Activated CD4-positive, CD25-positive, alpha-beta regulatory T cell treated with anti-CD3 and anti-CD28 coated beads, Interleukin-2, amount 50 U/mL, for 72 hours (primary cell): ENCODE measurements around the gene CKB.
A peak's percentile ranks its signal among the peaks of the same experiment; 100 is the strongest.

Experiments
- DNase-seq: peaks from one replicate; pipeline ENCODE4 v3.0.0; 2021

The CKB gene

GRCh38 chr14:103510724-103511693 lies 11.6 kb downstream of the CKB start:
- DNase-seq: no peak

GRCh38 chr14:103509864-103510723 lies 12.5 kb downstream of the CKB start:
- no peak for DNase-seq

DNA sequence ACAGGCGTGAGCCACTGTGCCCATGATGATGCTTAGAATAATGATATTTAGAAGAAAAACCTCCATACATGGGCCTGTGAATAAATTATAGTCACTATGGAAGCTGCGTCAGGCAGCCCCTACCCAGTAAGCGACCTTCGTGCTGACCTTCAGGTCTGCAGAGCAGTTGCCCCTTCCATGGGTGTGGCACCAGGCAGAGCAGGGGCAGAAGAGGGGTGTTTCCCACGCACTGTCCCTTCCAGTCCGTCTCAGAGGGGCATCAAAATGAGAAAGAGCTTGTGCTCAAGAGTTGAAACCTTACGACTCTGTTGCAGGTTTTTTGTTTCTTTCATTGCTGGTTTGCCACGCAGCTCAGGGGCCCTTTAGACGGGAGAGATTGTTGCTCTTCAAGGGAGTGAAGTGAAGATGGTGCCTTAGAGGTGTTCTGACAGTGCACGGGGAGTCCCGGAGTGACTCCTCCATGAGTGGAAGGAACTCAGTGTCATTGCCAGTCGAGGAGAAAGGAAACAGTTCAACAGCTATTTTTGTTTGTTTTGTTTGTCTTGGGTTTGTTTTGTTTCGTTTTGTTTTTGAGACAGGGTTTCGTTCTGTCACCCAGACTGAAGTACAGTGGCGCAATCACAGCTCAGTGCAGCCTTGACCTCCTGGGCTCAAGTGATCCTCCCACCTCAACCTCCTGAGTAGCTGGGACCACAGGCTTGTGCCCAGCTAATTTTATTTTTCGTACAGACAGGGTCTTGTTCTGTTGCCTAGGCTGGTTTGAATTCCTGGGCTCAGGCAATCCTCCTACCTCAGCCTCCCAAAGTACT lies 13.9 kb downstream of the CKB start:
- no peak for DNase-seq

DNA sequence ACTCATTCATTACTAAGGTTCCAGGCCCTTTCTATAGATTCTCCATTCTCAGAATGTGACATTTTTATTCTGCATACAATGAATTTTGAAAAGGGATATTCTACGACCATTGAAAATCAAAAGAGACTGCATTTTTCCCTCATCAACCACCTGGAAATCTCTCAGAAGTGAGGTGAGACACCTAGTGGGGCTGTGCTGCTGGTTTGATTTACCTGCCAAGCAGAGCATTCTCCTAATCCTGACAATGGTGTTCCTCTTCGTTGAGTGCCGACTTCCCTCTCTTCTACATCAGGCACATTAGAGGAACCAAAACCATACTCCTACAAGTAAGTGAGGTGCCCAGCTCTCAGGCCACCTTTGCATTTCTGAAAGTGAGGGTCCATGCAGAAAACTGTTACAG lies 14.9 kb downstream of the CKB start:
- no peak for DNase-seq

- no peak for DNase-seq
Measured at GRCh38 chr14:103504991-103505565, 17.6 kb downstream of the CKB start.

GRCh38 chr14:103503296-103503695 lies 19.3 kb downstream of the CKB start:
- DNase-seq: no peak

GRCh38 chr14:103502877-103503276 lies 19.8 kb downstream of the CKB start:
- no peak for DNase-seq

DNA sequence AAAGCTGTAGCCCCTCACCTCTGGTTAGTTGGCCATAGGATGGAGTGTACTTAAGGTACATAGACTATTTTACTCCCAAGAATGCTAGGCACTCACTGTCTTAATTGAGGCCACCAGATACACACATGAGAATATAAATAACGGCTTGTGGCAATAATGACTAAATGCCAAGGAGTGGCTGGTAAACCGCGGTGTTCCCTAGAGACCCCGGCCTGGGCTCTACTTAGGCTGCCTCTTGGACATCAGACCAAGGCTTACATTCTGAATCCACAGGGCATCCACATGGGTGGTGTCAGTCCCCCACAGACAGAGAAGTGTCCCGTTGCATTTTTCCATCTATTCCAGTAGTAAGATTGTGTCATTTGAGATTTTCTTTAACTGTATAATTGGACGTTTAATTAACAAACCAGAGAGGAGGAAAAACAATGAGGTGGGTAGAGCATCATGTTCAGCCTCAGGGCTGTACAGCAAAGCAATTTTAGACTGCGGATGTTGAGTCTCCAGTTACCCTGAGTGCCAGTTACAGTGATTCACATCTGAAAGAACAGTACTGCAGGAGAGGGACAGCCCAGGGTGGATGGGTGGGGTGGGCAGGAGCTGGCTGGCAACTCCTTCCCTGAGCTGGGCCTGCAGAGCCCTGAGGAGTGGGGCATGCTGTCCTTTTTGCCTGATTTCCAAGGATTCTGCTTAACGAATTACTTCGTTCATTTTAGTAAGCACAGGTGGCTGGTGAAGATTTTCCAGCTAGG lies 20.5 kb downstream of the CKB start:
- no peak for DNase-seq

- DNase-seq: no peak
Measured at GRCh38 chr14:103501041-103501870, 21.4 kb downstream of the CKB start.

DNA sequence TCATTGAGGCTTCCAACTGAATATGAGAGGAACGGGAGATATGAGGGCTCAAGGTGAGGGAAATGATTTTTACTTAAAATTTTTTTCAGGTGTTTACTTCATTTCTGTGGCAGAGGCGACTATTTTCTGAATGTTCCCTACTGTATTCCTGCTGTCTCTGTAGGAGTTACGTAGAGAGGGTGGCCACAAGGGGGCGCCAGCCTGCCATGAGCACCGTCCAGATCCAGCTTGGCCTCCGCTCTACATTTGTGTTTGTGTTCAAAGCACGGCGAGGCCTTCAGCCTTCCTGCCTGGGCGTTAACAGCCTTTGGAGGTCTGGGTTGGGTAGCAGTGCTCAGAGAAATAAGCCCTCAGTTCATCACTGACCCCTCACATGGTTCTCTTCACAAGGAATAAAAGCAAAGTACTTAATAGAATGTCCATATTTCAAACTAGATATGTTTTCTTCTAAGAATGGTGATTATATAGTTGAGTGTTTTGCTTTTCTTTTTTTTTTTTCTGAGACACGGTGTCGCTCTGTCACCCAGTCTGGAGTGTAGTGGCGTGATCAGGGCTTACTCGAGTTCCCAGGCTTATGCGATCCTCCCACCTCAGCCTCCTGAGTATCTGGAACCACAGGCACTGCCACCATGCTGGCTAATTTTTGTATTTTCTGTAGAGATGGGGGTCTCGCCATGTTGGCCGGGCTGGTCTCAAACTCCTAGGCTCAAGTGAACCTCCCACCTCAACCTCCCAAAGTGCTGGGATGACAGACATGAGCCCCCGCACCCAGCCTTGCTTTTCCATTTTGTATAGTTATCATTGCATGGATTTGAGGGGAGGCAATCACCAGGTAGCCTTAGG lies 22.3 kb downstream of the CKB start:
- DNase-seq: peak; percentile 78

- DNase-seq: no peak
Measured at GRCh38 chr14:103499709-103500108, 22.9 kb downstream of the CKB start.

DNA sequence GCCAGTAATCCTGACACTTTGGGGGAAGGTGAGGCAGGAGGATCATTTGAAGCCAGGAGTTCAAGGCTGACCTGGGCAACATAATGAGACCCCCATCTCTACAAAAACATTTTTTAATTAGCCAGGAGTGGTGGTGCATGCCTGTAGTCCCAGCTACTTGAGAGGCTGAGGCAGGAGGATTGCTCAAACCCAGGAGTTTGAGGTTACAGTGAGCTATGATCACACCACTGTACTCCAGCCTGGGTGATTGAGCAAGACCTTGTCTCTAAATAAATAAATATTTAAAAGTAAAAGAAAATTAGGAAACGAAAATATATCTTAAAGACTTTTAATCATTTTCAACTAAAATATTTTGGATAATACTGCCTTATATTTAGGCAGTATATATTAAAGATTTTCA lies 25.9 kb downstream of the CKB start:
- no peak for DNase-seq

DNA sequence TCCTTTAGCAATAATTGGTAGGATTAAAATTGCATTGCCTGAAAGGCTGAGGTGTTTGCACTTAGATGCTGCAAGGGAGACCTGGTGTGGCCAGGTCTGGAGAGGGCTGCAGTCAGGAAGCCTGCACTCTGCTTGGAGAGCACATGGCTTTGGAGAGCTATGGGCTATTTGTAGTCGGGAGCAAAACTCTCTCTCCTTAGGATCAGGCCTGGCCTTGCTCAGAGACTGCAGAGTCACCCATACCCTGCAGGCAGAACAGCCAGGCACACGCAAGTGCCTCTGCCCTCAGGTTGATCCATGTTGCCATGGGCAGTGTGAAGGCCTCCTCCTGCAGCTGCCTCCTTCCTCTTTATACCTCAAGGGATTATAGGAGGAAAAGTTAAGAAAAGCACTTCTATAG lies 26.8 kb downstream of the CKB start:
- no peak for DNase-seq

DNA sequence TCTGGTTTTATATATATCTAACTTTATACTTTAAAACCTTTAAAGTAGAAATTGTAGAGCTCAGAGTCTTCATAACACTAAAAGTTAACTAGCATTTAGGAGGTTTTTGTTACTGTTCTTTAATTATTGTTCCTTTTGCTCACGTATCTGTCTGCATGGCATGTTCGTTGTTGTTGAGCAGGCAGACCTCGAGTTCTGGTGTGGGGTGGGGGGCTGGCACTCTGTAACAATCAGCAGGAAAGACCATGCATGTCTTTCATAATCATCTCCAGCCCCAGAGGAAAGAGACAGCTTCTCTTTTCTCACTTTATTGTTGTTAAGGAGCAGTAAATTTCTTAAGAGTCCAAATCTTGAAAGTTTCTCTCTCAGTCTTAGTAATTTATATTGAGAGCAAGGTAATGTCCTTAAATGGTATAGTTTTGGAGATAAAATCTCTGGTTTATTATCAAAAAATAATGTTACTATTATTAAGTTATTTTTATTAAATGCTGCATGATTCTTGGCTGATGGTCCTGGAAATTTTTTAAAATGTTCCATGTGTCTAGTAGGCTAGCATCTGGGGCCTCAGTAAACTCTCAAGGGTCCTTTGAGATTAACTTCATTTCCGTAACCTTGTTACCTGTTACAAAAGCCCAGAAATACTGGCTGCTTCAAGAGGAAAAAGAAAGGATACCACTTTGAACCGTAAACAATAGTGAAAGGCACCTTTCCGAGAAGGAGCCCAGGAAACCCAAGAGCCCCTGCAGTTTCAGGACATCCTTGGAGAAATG lies 30.3 kb downstream of the CKB start:
- DNase-seq: no peak

DNA sequence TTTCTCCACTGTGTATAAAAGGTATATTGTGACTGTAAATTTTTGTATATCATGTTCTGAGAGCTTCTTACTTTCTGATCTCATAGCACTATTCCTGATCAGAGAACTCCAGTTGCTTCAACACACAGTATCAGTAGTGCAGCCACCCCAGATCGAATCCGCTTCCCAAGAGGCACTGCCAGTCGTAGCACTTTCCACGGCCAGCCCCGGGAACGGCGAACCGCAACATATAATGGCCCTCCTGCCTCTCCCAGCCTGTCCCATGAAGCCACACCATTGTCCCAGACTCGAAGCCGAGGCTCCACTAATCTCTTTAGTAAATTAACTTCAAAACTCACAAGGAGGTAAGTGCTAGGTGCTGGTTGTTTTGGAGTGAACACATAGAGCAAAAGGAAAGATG lies 30.9 kb downstream of the CKB start:
- DNase-seq: no peak

DNA sequence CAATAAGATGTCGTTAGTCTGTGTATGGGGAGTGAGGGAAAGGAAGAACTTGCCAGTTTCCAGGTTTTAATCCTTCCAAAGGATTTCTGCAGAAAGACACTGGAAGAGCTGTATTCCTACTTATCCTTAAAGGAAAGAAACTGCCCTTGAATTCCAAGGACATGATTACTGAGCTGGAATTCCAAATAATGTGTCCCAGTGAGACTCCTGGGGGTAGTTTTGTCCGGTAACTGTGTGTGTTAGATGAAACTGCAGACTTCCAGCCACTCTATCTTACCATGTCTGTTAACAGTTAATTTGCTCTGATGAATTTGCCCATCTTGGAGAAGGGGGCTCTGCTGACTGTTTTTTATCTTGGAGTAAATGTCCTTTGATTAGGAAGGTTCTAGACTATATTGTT lies 33.0 kb downstream of the CKB start:
- DNase-seq: no peak

DNA sequence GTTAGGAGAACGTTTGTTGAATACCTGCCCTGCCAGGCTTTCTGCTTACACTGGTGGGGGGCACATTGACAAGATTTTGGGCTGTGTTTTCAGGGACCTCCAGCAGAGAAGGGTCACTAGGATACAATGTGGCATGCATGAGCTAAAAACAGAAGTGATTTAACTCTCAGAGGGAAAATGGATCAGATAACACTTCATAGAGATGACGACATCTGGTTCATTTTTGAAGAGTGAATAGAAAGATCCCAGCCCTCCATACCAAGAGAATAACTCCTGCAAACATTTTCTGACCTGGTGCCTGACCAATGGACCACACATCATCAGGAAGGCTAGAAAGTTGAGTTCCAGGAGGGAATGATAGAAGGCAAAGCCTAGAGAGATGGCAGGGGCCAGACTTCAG lies 33.7 kb downstream of the CKB start:
- DNase-seq: no peak

DNA sequence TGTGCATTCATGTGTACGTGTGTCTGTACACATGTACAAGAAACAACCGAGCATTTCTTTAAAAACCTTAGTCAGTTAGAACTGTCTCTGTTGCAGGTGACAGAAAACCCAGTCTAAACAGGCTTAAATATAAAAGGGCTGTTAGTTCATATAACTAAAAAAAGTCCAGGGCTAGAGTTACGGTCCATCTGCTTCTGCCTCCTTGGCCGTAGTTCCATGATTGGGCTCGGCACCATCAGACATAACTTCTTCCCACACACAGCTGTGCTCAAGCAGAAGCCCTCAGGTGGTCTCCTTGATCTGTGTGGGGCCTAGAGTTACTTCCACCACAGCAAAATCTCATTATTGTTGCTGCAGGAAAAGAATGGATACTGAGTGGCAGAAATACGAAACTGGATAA lies 34.6 kb downstream of the CKB start:
- no peak for DNase-seq

DNA sequence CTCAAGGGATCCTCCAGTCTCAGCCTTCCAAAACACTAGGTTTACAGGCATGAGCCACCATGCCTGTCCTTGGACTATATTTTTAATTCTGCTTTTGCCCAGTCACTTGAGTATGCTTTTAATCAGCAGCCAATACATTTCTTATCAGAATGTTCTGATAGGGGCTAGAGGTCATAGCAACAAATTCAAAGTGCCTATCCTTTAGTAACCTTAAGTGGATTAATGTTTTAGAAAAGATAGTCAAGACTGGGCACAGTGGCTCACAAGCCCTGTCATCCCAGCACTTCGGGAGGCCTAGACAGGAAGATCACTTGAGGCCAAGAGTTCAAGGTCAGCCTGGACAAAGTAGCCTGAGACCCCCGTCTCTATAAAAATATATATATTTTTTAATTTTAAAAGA lies 37.1 kb downstream of the CKB start:
- no peak for DNase-seq
